SK-N-SH (cell line): Measurements from ENCODE around the gene BAHCC1. TPM values are rescaled to one million over a fixed set of nuclear protein-coding genes. Genes with fewer than 3 reads are reported as not detected.

Experiments
- CTCF ChIA-PET: fragments of 300-600, 350-600 bp; formaldehyde crosslinking; extraction: SDS; loops from one replicate; lab custom pipeline; 2021; lab: Yijun Ruan, JAX
- POLR2A ChIA-PET: fragments of 350-600 bp; sonication (Branson Sonifier 250); formaldehyde crosslinking; extraction: SDS; loops from one replicate; lab custom pipeline; 2020; ENCODE audit warnings: antibody characterized with exemption, inconsistent platforms; lab: Yijun Ruan, JAX
- DNase-seq: peaks from one replicate; pipeline ENCODE4 v3.0.0; 2012
- H2AFZ ChIP-seq: fragments of 200-600 bp; sonication (generic); 2 replicates; pipeline ENCODE4 v1.8.1; 2016; ENCODE audit warnings: antibody characterized with exemption, mild to moderate bottlenecking, low read depth
- H3F3A ChIP-seq: fragments of 200-600 bp; sonication (generic); replicated peaks from 2 replicates; pipeline ENCODE3; 2016; ENCODE audit warnings: antibody characterized with exemption, mild to moderate bottlenecking; ENCODE audit not compliant: insufficient read depth
- H3K27ac ChIP-seq, 2 experiments: fragments of 200-500 bp in 1 of 2; fragments of 200-600 bp in 1 of 2; sonication (Bioruptor generic) in 1 of 2; sonication (generic), shearing (Covaris generic) in 1 of 2; 2 replicates each; pipeline versions ENCODE4 v1.5.1 to v1.6.1; 2014 to 2016; ENCODE audit warnings: low read depth in 2 of 2, inconsistent platforms in 1 of 2, low read length in 1 of 2, mild to moderate bottlenecking in 1 of 2, mixed read lengths in 1 of 2
- H3K27me3 ChIP-seq: fragments of 200-600 bp; sonication (generic), shearing (Covaris generic); 2 replicates; pipeline ENCODE4 v1.6.1; 2016; ENCODE audit warnings: mixed run types; ENCODE audit not compliant: insufficient read depth
- H3K36me3 ChIP-seq, 2 experiments: fragments of 200-500 bp in 1 of 2; fragments of 200-600 bp in 1 of 2; sonication (Bioruptor generic) in 1 of 2; sonication (generic) in 1 of 2; replicated peaks in 1 of 2; 2 replicates each; pipeline versions ENCODE3 to v1.5.1; 2014 to 2016; ENCODE audit warnings: low read length in 1 of 2, mild to moderate bottlenecking in 1 of 2; ENCODE audit not compliant: insufficient read depth in 2 of 2, control insufficient read depth in 1 of 2
- H3K4me1 ChIP-seq, 2 experiments: fragments of 200-500 bp in 1 of 2; fragments of 200-600 bp in 1 of 2; sonication (Bioruptor generic) in 1 of 2; sonication (generic), shearing (Covaris generic) in 1 of 2; 2 replicates each; pipeline versions ENCODE4 v1.5.1 to v1.6.1; 2014 to 2016; ENCODE audit warnings: low read depth in 1 of 2, low read length in 1 of 2, mixed run types in 1 of 2; ENCODE audit not compliant: insufficient read depth in 2 of 2, control insufficient read depth in 1 of 2
- H3K4me2 ChIP-seq: fragments of 200-600 bp; sonication (generic), shearing (Covaris generic); 2 replicates; pipeline ENCODE4 v1.6.1; 2017; ENCODE audit warnings: mixed run types
- H3K4me3 ChIP-seq, 2 experiments: fragments of 200-500 bp in 1 of 2; fragments of 200-600 bp in 1 of 2; sonication (Bioruptor generic) in 1 of 2; sonication (generic), shearing (Covaris generic) in 1 of 2; 2 replicates each; pipeline versions ENCODE4 v1.5.1 to v1.8.1; 2014 to 2016; ENCODE audit warnings: low read depth in 2 of 2, inconsistent platforms in 1 of 2, low read length in 1 of 2, mild to moderate bottlenecking in 1 of 2, mixed read lengths in 1 of 2, moderate library complexity in 1 of 2
- H3K79me2 ChIP-seq: fragments of 200-600 bp; sonication (generic); 2 replicates; pipeline ENCODE4 v1.8.1; 2017; ENCODE audit warnings: mild to moderate bottlenecking; ENCODE audit not compliant: insufficient read depth
- H3K9ac ChIP-seq: fragments of 200-600 bp; sonication (generic); 2 replicates; pipeline ENCODE4 v1.6.1; 2017; ENCODE audit warnings: mixed run types
- H3K9me2 ChIP-seq: fragments of 200-600 bp; sonication (generic); 2 replicates; pipeline ENCODE4 v1.6.1; 2017; ENCODE audit warnings: mixed run types
- H3K9me3 ChIP-seq: fragments of 200-600 bp; sonication (generic); 2 replicates; pipeline ENCODE4 v1.6.1; 2017; ENCODE audit warnings: mixed run types, mild to moderate bottlenecking, moderate library complexity
- H4K20me1 ChIP-seq: fragments of 200-600 bp; sonication (generic); 2 replicates; pipeline ENCODE4 v1.6.1; 2017; ENCODE audit warnings: mild to moderate bottlenecking, mixed run types; ENCODE audit not compliant: insufficient read depth
- EP300 ChIP-seq, 2 experiments: IDR thresholded peaks; 2 replicates each; pipeline versions ENCODE4 v1.4.0 to v1.6.1; 2012; ENCODE audit warnings: borderline replicate concordance in 1 of 2, low read depth in 1 of 2, low read length in 1 of 2
- FOSL2 ChIP-seq: IDR thresholded peaks from 2 replicates; pipeline ENCODE4 v1.4.0; 2012; ENCODE audit warnings: low read depth, mild to moderate bottlenecking, moderate library complexity, borderline replicate concordance
- FOXJ3 ChIP-seq: sonication (generic); formaldehyde crosslinking; IDR thresholded peaks from 2 replicates; pipeline ENCODE4 v1.5.1; 2020; ENCODE audit warnings: mild to moderate bottlenecking, missing genetic modification reagents
- GABPA ChIP-seq: IDR thresholded peaks from 2 replicates; pipeline ENCODE4 v1.4.0; 2012; ENCODE audit warnings: low read depth, mild to moderate bottlenecking
- IRF3 ChIP-seq: fragments of 150-350 bp; IDR thresholded peaks from 2 replicates; pipeline ENCODE4 v1.6.1; 2016; ENCODE audit warnings: mild to moderate bottlenecking, low read depth, low read length
- JUND ChIP-seq: IDR thresholded peaks from 2 replicates; pipeline ENCODE4 v1.4.0; 2012
- MAX ChIP-seq: IDR thresholded peaks from 2 replicates; pipeline ENCODE4 v1.4.0; 2012; ENCODE audit warnings: low read depth
- NRF1 ChIP-seq: IDR thresholded peaks from 2 replicates; pipeline ENCODE4 v1.6.1; 2012; ENCODE audit warnings: low read depth, mild to moderate bottlenecking, low read length
- POLR2AphosphoS5 ChIP-seq: IDR thresholded peaks from 2 replicates; pipeline ENCODE4 v1.6.1; 2012; ENCODE audit warnings: low read depth, low read length
- REST ChIP-seq: IDR thresholded peaks from 2 replicates; pipeline ENCODE4 v1.6.1; 2012; ENCODE audit warnings: mild to moderate bottlenecking, low read depth, low read length, moderate library complexity
- RXRA ChIP-seq: IDR thresholded peaks from 2 replicates; pipeline ENCODE4 v1.4.0; 2012; ENCODE audit warnings: low read depth, mild to moderate bottlenecking, borderline replicate concordance
- TAF1 ChIP-seq: IDR thresholded peaks from 2 replicates; pipeline ENCODE4 v1.6.1; 2012; ENCODE audit warnings: low read depth, mild to moderate bottlenecking, low read length, moderate library complexity, borderline replicate concordance
- USF2 ChIP-seq: fragments of 150-350 bp; IDR thresholded peaks from 2 replicates; pipeline ENCODE4 v1.6.1; 2017; ENCODE audit warnings: antibody characterized with exemption, low read length, low read depth, borderline replicate concordance
- YY1 ChIP-seq: IDR thresholded peaks from 2 replicates; pipeline ENCODE4 v1.4.0; 2012; ENCODE audit warnings: low read depth, mild to moderate bottlenecking
- WGBS: methylation state at CpG from one replicate; pipeline ENCODE4 v1.1.6; 2017; ENCODE audit warnings: low lambda C conversion rate; 5-methylcytosine and 5-hydroxymethylcytosine counted together
- polyA plus RNA-seq, 3 experiments: library from polyadenylated mRNA; depleted of rRNA; stranded (reverse); fragments of >200 nt; gene quantifications; 2 replicates each; pipeline ENCODE4 v1.2.3, GENCODE V29; 2012
- TF ChIP-seq, protein P1 (sequence below): IDR thresholded peaks from 2 replicates; pipeline ENCODE4; 2012
- TF ChIP-seq, protein P2 (sequence below): IDR thresholded peaks from 2 replicates; pipeline ENCODE4 v1.4.0; 2012; ENCODE audit warnings: low read depth, borderline replicate concordance

BAHCC1 gene
- polyA plus RNA-seq, 1 of the 3 experiments (the other 2 are of a cell fraction): 6.4 TPM

- no peak for DNase-seq
- H2AFZ ChIP-seq: no peak overlapping the region
- H3K9ac ChIP-seq: no peak overlapping the region
- POLR2A ChIA-PET: interaction anchor here (1.0 kb wide), 1 partner anchor 20 kb away, joined by 3 read pairs; no protein-coding TSS in a partner anchor
- no peak overlapping the region for H3K27ac ChIP-seq
- H3K9me2 ChIP-seq: no peaks in the 10 kb centered on the region
- no peak overlapping the region for H3K4me3 ChIP-seq
- CTCF ChIA-PET: interaction anchor here (1.0 to 9.8 kb wide), 3 partner anchors 10 to 54 kb away, joined by 4 to 85 read pairs (median 4); no protein-coding TSS in a partner anchor
- TF ChIP-seq IRF3 (no peak), TAF1 (no peak), USF2 (no peak), YY1 (no peak), RXRA (no peak), FOXJ3 (CRISPR knock-in tag) (no peak), POLR2AphosphoS5 (no peak), JUND (no peak), REST (no peak), GABPA (no peak), EP300 (IDR thresholded peaks at IDR 0.05; ENCODE audit: borderline replicate concordance in 1 of 2, low read depth in 1 of 2, low read length in 1 of 2) (no peak), NRF1 (no peak), MAX (no peak), FOSL2 (no peak)
- TF ChIP-seq, protein P1, sequence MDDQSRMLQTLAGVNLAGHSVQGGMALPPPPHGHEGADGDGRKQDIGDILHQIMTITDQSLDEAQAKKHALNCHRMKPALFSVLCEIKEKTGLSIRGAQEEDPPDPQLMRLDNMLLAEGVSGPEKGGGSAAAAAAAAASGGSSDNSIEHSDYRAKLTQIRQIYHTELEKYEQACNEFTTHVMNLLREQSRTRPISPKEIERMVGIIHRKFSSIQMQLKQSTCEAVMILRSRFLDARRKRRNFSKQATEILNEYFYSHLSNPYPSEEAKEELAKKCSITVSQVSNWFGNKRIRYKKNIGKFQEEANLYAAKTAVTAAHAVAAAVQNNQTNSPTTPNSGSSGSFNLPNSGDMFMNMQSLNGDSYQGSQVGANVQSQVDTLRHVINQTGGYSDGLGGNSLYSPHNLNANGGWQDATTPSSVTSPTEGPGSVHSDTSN: no peak
- TF ChIP-seq, protein P2, sequence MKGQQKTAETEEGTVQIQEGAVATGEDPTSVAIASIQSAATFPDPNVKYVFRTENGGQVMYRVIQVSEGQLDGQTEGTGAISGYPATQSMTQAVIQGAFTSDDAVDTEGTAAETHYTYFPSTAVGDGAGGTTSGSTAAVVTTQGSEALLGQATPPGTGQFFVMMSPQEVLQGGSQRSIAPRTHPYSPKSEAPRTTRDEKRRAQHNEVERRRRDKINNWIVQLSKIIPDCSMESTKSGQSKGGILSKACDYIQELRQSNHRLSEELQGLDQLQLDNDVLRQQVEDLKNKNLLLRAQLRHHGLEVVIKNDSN: no peak
- no peaks in the 10 kb centered on the region for H3K36me3 ChIP-seq
- no peaks in the 10 kb centered on the region for H3K79me2 ChIP-seq
- no peaks in the 10 kb centered on the region for H3F3A ChIP-seq
- H3K4me1 ChIP-seq: peaks cover 0 to 8% of the 10 kb centered on the region in 2 experiments; a peak in 1 of 4 replicates
- no peaks in the 10 kb centered on the region for H3K9me3 ChIP-seq
- H3K4me2 ChIP-seq: no peak overlapping the region
- no peaks in the 10 kb centered on the region for H4K20me1 ChIP-seq
- WGBS: 92% methylated on average over 26 of the region's 26 CpGs
- H3K27me3 ChIP-seq: no peaks in the 10 kb centered on the region
These were observed 56.6 kb downstream of the BAHCC1 start for GRCh38 chr17:81451823-81452222.
